Thyroid gland (tissue), 4 donors: Measurements from ENCODE around the gene PANX2. TPM values are rescaled to one million over a fixed set of nuclear protein-coding genes. Genes with fewer than 3 reads are reported as not detected.

Source experiments
- DNase-seq, 2 donors: peaks; one replicate each; pipeline ENCODE4 v3.0.0-alpha.2; 2019
- H3K27ac ChIP-seq, 3 donors: fragments of 200-600 bp; sonication (generic); 1 replicate in 2 of 3; 2 replicates in 1 of 3; pipeline ENCODE4 v1.5.1; 2016 to 2019; ENCODE audit warnings: mild to moderate bottlenecking in 1 of 3, moderate library complexity in 1 of 3
- H3K27me3 ChIP-seq: fragments of 200-600 bp; sonication (generic); one replicate; pipeline ENCODE4 v1.5.1; 2019
- H3K36me3 ChIP-seq, 2 donors: fragments of 200-600 bp; sonication (generic); one replicate each; pipeline ENCODE4 v1.5.1; 2016 to 2019
- H3K4me1 ChIP-seq, 2 donors: fragments of 200-600 bp; sonication (generic); one replicate each; pipeline ENCODE4 v1.5.1; 2017 to 2019
- H3K4me3 ChIP-seq, 3 donors: fragments of 200-600 bp; sonication (generic); replicated peaks in 1 of 3; 1 replicate in 2 of 3; 2 replicates in 1 of 3; pipeline ENCODE4 v1.5.1; 2016; ENCODE audit warnings: mild to moderate bottlenecking in 1 of 3
- H3K9me3 ChIP-seq: fragments of 200-600 bp; sonication (generic); one replicate; pipeline ENCODE4 v1.5.1; 2017
- CTCF ChIP-seq, 6 experiments: fragments of 200-600 bp in 3 of 6; fragments of 450-650 bp in 3 of 6; sonication (generic) in 3 of 6; IDR thresholded peaks; one replicate each; pipeline ENCODE4 v1.5.1; 2016 to 2019; ENCODE audit warnings: antibody characterized with exemption in 6 of 6, mild to moderate bottlenecking in 2 of 6, inconsistent platforms in 1 of 6, moderate library complexity in 1 of 6
- POLR2A ChIP-seq, 2 donors: fragments of 450-650 bp; IDR thresholded peaks; one replicate each; pipeline ENCODE4 v1.6.1; 2017; ENCODE audit warnings: antibody characterized with exemption in 2 of 2, mild to moderate bottlenecking in 2 of 2, moderate library complexity in 1 of 2
- WGBS, 2 donors: methylation state at CpG; one replicate each; pipeline ENCODE4 v1.1.5; 2017; 5-methylcytosine and 5-hydroxymethylcytosine counted together
- intact Hi-C: fragments of 100-400 bp; cut with DNase I; formaldehyde crosslinking; loops from one replicate; pipeline ENCODE4 v1.15.1; 2023
- total RNA-seq, 4 donors: library from RNA; depleted of rRNA; stranded (reverse); fragments of >200 nt; gene quantifications; one replicate each; pipeline ENCODE4 v1.2.3, GENCODE V29; 2016

The PANX2 gene
- 10 to 100 TPM in 3 of 4 donors, 1 to 10 TPM in 1; 9.0 to 12.1 (median 10.9) TPM for total RNA-seq

- Histone ChIP-seq H3K4me1 (peaks cover 5 to 16% of the 10 kb centered on the region in 2 donors), H3K4me3 (peak within 1 kb of the TSS in 2 of 3 donors; percentile 35 to 50), H3K36me3 (no peaks in the 10 kb centered on the region), H3K27me3 (no peaks in the 10 kb centered on the region), H3K27ac (no peak within 1 kb of the TSS), H3K9me3 (no peaks in the 10 kb centered on the region)
- TF ChIP-seq CTCF (IDR thresholded peaks at IDR 0.05) (no peak), POLR2A (IDR thresholded peaks at IDR 0.05) (peak in 1 of 2 donors; percentile 14)
- intact Hi-C loops = no loop called here
- WGBS, 2 donors = 22 to 42% methylated on average over 6 to 7 of the region's 105 CpGs
- peak; percentile 34 to 36 for DNase-seq
Measured at GRCh38 chr22:50170453-50171318, at the start of gene PANX2. TSS of gene PANX2 (plus strand) at chr22:50170731. CDS start at chr22:50170731, 0 bp downstream.

GRCh38 chr22:50121202-50121740, 49.3 kb upstream of the PANX2 start:
- Histone ChIP-seq H3K9me3 (no peaks in the 10 kb centered on the region), H3K4me1 (peaks cover 8 to 18% of the 10 kb centered on the region in 2 donors), H3K27ac (peak overlapping the region in 1 of 3 donors; percentile 12), H3K27me3 (no peaks in the 10 kb centered on the region), H3K4me3 (no peak overlapping the region), H3K36me3 (no peaks in the 10 kb centered on the region)
- intact Hi-C loops = no loop called here
- peak; percentile 71 to 82 for DNase-seq
- 71 to 73% methylated on average over 11 of the region's 11 CpGs for WGBS, 2 donors
- TF ChIP-seq CTCF (IDR thresholded peaks at IDR 0.05) (no peak), POLR2A (IDR thresholded peaks at IDR 0.05) (no peak)

GRCh38 chr22:50123119-50123518, 47.4 kb upstream of the PANX2 start:
- intact Hi-C loops = no loop called here
- H3K9me3 ChIP-seq = no peaks in the 10 kb centered on the region
- H3K4me1 ChIP-seq = peaks cover 8 to 18% of the 10 kb centered on the region in 2 donors
- 77 to 80% methylated on average over 4 of the region's 4 CpGs for WGBS, 2 donors
- no peaks in the 10 kb centered on the region for H3K36me3 ChIP-seq
- no peak overlapping the region for H3K4me3 ChIP-seq
- no peak for DNase-seq
- H3K27ac ChIP-seq = no peak overlapping the region
- no peaks in the 10 kb centered on the region for H3K27me3 ChIP-seq
- no peak for TF ChIP-seq POLR2A (IDR thresholded peaks at IDR 0.05)
- no peak for TF ChIP-seq CTCF (IDR thresholded peaks at IDR 0.05)

- H3K36me3 ChIP-seq = no peaks in the 10 kb centered on the region
- no peak for DNase-seq
- WGBS, 2 donors = 78 to 81% methylated on average over 5 to 9 of the region's 9 CpGs
- peaks cover 8 to 13% of the 10 kb centered on the region in 2 donors for H3K4me1 ChIP-seq
- intact Hi-C loops = no loop called here
- no peak overlapping the region for H3K4me3 ChIP-seq
- no peaks in the 10 kb centered on the region for H3K9me3 ChIP-seq
- no peaks in the 10 kb centered on the region for H3K27me3 ChIP-seq
- H3K27ac ChIP-seq = no peak overlapping the region
- TF ChIP-seq POLR2A (IDR thresholded peaks at IDR 0.05) (no peak), CTCF (IDR thresholded peaks at IDR 0.05) (no peak)
Measured at GRCh38 chr22:50125029-50125428, 45.5 kb upstream of the PANX2 start.
